Stimulated activated CD4-positive, alpha-beta T cell treated with anti-CD3 and anti-CD28 coated beads, TNF-alpha, amount 100 ng/mL, for 4 hours (primary cell): ENCODE data around the gene PADI2.
"Not testable (repeated sequence)": the region's sequence is repeated elsewhere in the genome, so short reads cannot be mapped to it uniquely, and the experiment has no call there.

Experiments used
- DNase-seq, 3 experiments: peaks; one replicate each; pipeline ENCODE4 v3.0.0-alpha.2; 2020; ENCODE audit warnings: low read depth in 3 of 3

The PADI2 gene

GRCh38 chr1:17082761-17083160 is 36.5 kb downstream of the PADI2 start:
- DNase-seq = no peak

- DNase-seq = no peak
Measured at GRCh38 chr1:17081439-17081838, 37.8 kb downstream of the PADI2 start.

GRCh38 chr1:17080880-17081279 is 38.4 kb downstream of the PADI2 start:
- no peak for DNase-seq

- no peak for DNase-seq
Measured at GRCh38 chr1:17080085-17080759, 39.0 kb downstream of the PADI2 start.

- DNase-seq = no peak
Measured at GRCh38 chr1:17078991-17079868, 40.0 kb downstream of the PADI2 start.

- DNase-seq = no peak
Measured at GRCh38 chr1:17075470-17076255, 43.6 kb downstream of the PADI2 start.

- no peak for DNase-seq
Measured at GRCh38 chr1:17071794-17072193, 47.5 kb downstream of the PADI2 start.

- DNase-seq = no peak
Measured at GRCh38 chr1:17070163-17070525, 49.1 kb downstream of the PADI2 start.

- DNase-seq = no peak
Measured at GRCh38 chr1:17069452-17070162, 49.6 kb downstream of the PADI2 start.

GRCh38 chr1:17068789-17069188 is 50.5 kb downstream of the PADI2 start:
- DNase-seq = no peak

GRCh38 chr1:17067465-17068240 is 51.6 kb downstream of the PADI2 start:
- DNase-seq = no peak

- no peak for DNase-seq
Measured at GRCh38 chr1:17067069-17067426, 52.2 kb downstream of the PADI2 start.

- no peak for DNase-seq
Measured at GRCh38 chr1:17066361-17067068, 52.7 kb downstream of the PADI2 start.

GRCh38 chr1:17065666-17066065 is 53.6 kb downstream of the PADI2 start:
- DNase-seq = no peak

GRCh38 chr1:17062751-17063150 is 56.5 kb downstream of the PADI2 start:
- not testable (repeated sequence) for DNase-seq

GRCh38 chr1:17061892-17062291 is 57.4 kb downstream of the PADI2 start:
- DNase-seq = no peak

- DNase-seq = no peak
Measured at GRCh38 chr1:17061486-17061885, 57.8 kb downstream of the PADI2 start.

GRCh38 chr1:17060306-17060749 is 58.9 kb downstream of the PADI2 start:
- no peak for DNase-seq

GRCh38 chr1:17059391-17060305 is 59.6 kb downstream of the PADI2 start:
- no peak for DNase-seq
